A549 treated with Hydrocortisone at 1 μM for 4 hours (cell line): ENCODE measurements around the gene CENPF. TPM values are rescaled to one million over a fixed set of nuclear protein-coding genes. Genes with fewer than 3 reads are reported as not detected.

Source experiments
- total RNA-seq: library from RNA; stranded (reverse); fragments of 200-300 nt; extraction: Qiagen RNA extraction; gene quantifications from 5 replicates; pipeline ENCODE4 v1.2.3, GENCODE V29; 2022

Gene CENPF, protein sequence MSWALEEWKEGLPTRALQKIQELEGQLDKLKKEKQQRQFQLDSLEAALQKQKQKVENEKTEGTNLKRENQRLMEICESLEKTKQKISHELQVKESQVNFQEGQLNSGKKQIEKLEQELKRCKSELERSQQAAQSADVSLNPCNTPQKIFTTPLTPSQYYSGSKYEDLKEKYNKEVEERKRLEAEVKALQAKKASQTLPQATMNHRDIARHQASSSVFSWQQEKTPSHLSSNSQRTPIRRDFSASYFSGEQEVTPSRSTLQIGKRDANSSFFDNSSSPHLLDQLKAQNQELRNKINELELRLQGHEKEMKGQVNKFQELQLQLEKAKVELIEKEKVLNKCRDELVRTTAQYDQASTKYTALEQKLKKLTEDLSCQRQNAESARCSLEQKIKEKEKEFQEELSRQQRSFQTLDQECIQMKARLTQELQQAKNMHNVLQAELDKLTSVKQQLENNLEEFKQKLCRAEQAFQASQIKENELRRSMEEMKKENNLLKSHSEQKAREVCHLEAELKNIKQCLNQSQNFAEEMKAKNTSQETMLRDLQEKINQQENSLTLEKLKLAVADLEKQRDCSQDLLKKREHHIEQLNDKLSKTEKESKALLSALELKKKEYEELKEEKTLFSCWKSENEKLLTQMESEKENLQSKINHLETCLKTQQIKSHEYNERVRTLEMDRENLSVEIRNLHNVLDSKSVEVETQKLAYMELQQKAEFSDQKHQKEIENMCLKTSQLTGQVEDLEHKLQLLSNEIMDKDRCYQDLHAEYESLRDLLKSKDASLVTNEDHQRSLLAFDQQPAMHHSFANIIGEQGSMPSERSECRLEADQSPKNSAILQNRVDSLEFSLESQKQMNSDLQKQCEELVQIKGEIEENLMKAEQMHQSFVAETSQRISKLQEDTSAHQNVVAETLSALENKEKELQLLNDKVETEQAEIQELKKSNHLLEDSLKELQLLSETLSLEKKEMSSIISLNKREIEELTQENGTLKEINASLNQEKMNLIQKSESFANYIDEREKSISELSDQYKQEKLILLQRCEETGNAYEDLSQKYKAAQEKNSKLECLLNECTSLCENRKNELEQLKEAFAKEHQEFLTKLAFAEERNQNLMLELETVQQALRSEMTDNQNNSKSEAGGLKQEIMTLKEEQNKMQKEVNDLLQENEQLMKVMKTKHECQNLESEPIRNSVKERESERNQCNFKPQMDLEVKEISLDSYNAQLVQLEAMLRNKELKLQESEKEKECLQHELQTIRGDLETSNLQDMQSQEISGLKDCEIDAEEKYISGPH (N-terminal part only)
- 62.5 to 96.9 TPM (median 68.0 TPM) in 5 replicates for total RNA-seq

GRCh38 chr1:214602764-214603657, at the start of gene CENPF:
CENPF (plus strand) TSS chr1:214603195; CDS start chr1:214613755, 10,560 bp downstream.

Other genes starting within 250 kb of the CENPF start
- gene PTPN14, start 51.6 kb upstream of the CENPF start, total RNA-seq: 7.6 to 14.4 TPM (median 10.7 TPM) in 5 replicates